ENCODE measurements around the gene CD52.

The CD52 gene, protein sequence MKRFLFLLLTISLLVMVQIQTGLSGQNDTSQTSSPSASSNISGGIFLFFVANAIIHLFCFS

GRCh38 chr1:26317612-26318337, at the start of gene CD52:
Gene CD52 (plus strand): TSS chr1:26317958. CDS start chr1:26318018, 60 bp downstream.
- DNase-seq (ENCODE audit: low spot score): no peak

DNA sequence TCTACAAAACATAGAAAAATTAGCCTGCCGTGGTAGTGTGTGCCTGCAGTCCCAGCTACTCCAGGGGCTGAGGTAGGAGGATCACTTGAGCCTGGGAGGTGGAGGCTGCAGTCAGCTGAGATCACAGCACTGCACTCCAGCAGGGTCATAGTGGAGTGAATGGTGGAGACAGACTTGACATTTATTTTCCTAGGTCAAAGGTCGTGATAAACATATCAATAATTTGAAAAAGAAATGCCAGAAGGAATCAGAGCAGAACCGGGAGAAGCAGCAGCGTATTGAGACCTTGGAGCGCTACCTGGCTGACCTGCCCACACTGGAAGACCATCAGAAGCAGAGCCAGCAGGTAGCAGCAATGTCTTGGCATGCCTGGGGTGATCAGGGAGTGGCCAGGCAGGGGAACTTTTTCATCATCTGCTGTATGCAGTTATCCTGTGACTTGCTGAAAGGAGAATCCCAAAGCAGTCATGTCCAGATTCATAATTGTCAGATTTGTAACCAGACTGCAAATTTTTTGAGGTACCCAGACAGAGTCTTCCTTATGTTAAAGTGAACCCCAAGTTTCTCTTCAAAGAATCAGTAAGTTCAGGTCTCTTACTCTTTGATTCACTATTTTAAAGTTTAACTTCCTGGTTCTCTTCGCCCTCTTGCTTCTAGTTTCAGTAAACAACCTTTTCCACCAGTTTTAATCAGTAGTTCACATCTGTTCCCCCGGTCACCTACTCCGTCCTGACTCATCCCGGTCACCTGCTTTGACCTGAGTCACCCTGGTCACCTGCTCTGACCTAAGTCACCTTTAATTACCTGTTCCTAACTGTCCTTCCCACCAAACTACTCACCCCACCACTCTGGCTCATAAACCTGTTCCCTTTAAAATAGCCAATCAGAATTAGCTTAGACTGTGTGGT, 49.2 kb upstream of the CD52 start:
- DNase-seq (ENCODE audit: low spot score): no peak

DNA sequence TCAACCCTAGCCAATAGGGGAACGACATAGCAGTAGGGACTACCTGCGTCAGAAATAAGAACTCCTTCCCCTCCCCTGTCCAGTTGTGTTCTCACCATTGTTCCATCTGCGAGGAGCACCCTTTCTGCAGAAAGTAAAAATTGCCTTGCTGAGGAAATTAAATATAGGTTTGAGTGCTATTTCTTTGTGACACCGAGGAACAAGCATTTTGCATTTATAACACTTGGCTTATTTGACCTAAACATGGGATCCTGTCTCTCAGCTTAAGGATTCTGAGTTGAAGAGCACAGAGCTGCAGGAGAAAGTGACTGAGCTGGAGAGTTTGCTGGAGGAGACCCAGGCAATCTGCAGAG, 48.6 kb upstream of the CD52 start:
- DNase-seq (ENCODE audit: low spot score): no peak

- no peak for DNase-seq (ENCODE audit: low spot score)
Measured at GRCh38 chr1:26274801-26275425, 42.8 kb upstream of the CD52 start.

GRCh38 chr1:26275580-26276431, 42.0 kb upstream of the CD52 start:
- DNase-seq (ENCODE audit: low spot score): peak; percentile 93

DNA sequence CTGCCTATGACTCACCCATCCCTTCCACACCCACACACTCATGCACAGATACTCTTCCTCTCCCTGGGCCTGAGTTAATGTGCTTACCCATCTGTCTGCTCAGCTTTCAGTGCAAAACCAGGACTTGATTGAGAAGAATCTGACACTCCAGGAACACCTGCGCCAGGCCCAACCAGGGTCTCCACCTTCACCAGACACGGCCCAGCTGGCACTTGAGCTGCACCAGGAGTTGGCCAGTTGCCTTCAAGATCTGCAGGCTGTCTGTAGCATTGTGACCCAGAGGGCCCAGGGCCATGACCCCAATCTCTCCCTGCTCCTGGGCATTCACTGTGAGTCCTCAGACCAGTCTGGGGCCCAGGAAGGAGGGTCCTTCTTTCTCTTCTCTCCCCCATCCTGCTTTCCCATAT, 41.3 kb upstream of the CD52 start:
- peak; percentile 84 for DNase-seq (ENCODE audit: low spot score)

- DNase-seq (ENCODE audit: low spot score): no peak
Measured at GRCh38 chr1:26277261-26277661, 40.5 kb upstream of the CD52 start.

DNA sequence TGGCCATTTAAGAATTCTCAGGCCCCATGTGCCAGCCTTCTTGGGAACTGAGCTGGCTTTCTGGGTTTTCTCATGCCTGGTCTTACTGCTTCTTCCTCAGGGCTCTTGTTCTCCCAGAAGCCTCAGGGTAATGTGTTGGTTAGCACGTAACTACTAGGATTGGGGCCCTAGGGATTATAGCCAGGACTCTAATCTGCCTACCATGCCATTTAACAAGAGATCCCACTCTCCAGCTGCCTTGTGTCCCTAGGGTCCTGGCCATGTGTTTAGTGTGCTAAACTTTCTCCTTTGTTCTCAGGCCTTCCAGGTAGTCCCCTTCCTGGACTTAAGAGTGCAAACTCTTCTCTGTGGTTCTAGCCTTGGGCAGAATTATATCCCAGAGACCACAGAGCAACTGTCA, 40.0 kb upstream of the CD52 start:
- no peak for DNase-seq (ENCODE audit: low spot score)

GRCh38 chr1:26278303-26278702, 39.5 kb upstream of the CD52 start:
- DNase-seq (ENCODE audit: low spot score): no peak

DNA sequence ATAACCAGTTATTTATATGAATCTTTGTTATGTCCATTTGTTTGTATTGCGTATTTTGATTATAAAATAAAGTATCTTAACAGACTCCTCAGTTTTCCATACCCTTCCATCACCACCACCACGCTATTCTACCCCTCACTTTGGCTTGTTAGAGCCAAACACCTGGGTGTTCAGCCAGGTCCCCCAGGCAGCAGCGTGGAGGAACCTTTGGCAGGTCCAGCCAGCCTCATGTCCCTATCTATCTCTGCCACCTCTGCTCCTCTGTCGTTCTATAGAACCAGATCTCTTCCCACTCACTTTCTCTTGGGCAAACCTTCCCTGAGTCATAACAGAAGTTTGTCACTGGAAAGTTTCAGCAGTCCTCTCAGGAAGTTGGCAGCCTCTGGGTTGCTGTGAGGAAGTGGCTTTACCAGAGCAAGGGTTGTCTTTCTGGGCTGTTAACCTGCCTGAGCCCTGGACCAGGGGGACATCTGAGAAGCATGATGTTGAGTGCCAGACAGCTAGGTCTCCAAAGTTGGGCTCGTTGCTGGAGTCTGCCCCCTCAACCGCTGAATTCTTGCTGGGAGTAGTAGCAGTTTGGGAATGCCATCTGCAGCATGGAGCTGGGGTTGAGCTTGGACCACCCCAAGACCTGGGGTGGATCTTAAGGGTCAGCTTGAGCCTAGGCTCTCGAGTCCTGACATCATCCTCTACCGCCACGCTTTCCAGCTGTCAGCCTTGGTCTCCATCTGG, 38.9 kb upstream of the CD52 start:
- DNase-seq (ENCODE audit: low spot score): peak; percentile 43

GRCh38 chr1:26279456-26280332, 38.1 kb upstream of the CD52 start, which contains the start of gene SH3BGRL3:
Gene SH3BGRL3 (plus strand): TSS chr1:26280086. CDS start chr1:26280156, 70 bp downstream.
- DNase-seq (ENCODE audit: low spot score): peak; percentile 93

- DNase-seq (ENCODE audit: low spot score): no peak
Measured at GRCh38 chr1:26280333-26281042, 37.3 kb upstream of the CD52 start.

- no peak for DNase-seq (ENCODE audit: low spot score)
Measured at GRCh38 chr1:26281091-26281958, 36.4 kb upstream of the CD52 start.

GRCh38 chr1:26281971-26282370, 35.8 kb upstream of the CD52 start:
- no peak for DNase-seq (ENCODE audit: low spot score)

GRCh38 chr1:26282401-26282918, 35.3 kb upstream of the CD52 start:
- no peak for DNase-seq (ENCODE audit: low spot score)

DNA sequence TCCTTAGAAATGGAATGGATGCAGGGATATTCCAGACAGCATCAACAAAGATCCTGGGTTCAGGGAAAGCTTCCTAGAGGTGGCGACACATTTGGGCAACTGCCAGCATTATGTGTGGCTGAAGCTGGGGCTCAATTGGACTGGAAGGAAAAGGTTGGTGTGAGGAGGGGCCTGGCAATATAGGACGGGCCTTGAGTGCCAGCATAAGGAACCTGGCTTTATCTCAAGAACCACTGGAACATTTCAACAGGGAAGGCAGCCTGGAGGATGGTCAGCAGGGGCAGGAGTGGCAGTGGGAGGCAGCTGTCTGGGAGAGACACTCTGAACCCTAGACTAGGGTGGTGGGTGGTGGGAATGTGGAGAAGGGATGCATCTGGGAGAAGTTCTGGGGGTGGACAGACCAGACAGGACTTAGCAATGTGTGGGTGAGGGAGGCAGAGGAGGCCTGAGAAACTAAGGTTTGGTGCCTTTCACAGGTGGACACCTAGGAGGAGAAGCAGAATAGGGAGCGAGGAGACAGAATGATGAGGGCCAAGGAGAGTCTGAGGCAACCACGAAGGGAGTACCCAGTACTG, 34.4 kb upstream of the CD52 start:
- no peak for DNase-seq (ENCODE audit: low spot score)

GRCh38 chr1:26283871-26284596, 33.7 kb upstream of the CD52 start:
- DNase-seq (ENCODE audit: low spot score): no peak
